HepG2 (cell line): Measurements from ENCODE around the gene GALNT15. TPM values are rescaled to one million over a fixed set of nuclear protein-coding genes. Genes with fewer than 3 reads are reported as not detected.

ENCODE experiments used
- ATAC-seq: fragments of 200-7000 bp; cut with Tn5 transposase; 3 replicates; pipeline ENCODE4 v1.9.1; 2020; ENCODE audit warnings: mild to moderate bottlenecking, moderate library complexity
- BruUV-seq: library from RNA; stranded (reverse); fragments of 400-500 nt; replicated peaks from 2 replicates; lab custom pipeline; 2021; lab: Mats Ljungman, UMichigan
- CTCF ChIA-PET: fragments of 300-600 bp; formaldehyde crosslinking; extraction: SDS; loops from one replicate; lab custom pipeline; 2021; ENCODE audit warnings: low total read pairs, inconsistent platforms, low intra/inter-chr PET ratio; lab: Yijun Ruan, JAX
- POLR2A ChIA-PET: fragments of 350-600 bp; sonication (Branson Sonifier 250); formaldehyde crosslinking; loops from one replicate; lab custom pipeline; 2020; ENCODE audit warnings: antibody characterized with exemption, inconsistent platforms; lab: Yijun Ruan, JAX
- DNase-seq: peaks from one replicate; pipeline ENCODE4 v3.0.0-alpha.2; 2015; ENCODE audit warnings: low spot score
- FAIRE-seq: peaks from 3 replicates; lab custom pipeline; 2011; peaks lifted over from hg19 to GRCh38; lab: Jason Lieb, UNC
- H2AFZ ChIP-seq: one replicate; pipeline ENCODE4 v1.6.1; 2011; ENCODE audit warnings: low read length, inconsistent platforms
- H3K27ac ChIP-seq: fragments of 300-600 bp; 3 replicates; pipeline ENCODE4 v1.8.0; 2011; ENCODE audit warnings: mixed run types, mild to moderate bottlenecking, mixed read lengths, low read length, inconsistent platforms; ENCODE audit not compliant: insufficient read depth; ENCODE audit errors: extremely low read length
- H3K27me3 ChIP-seq, 2 experiments: fragments of 200-600 bp in 1 of 2; 2 replicates in 1 of 2; 3 replicates in 1 of 2; pipeline versions ENCODE4 v1.6.0 to v1.8.0; 2011; ENCODE audit warnings: low read length in 2 of 2, mild to moderate bottlenecking in 2 of 2, moderate library complexity in 2 of 2, inconsistent platforms in 1 of 2; ENCODE audit not compliant: insufficient read depth in 2 of 2, control insufficient read depth in 1 of 2
- H3K36me3 ChIP-seq, 2 experiments: fragments of 200-600 bp in 1 of 2; replicated peaks in 1 of 2; 2 replicates in 1 of 2; 3 replicates in 1 of 2; pipeline versions ENCODE4 v1.5.1 to v1.8.0; 2011; ENCODE audit warnings: low read length in 2 of 2, inconsistent platforms in 1 of 2; ENCODE audit not compliant: insufficient read depth in 2 of 2, control insufficient read depth in 1 of 2
- H3K4me1 ChIP-seq: 2 replicates; pipeline ENCODE4 v1.5.1; 2012; ENCODE audit warnings: low read length, inconsistent platforms; ENCODE audit not compliant: insufficient read depth
- H3K4me2 ChIP-seq: 2 replicates; pipeline ENCODE4 v1.6.0; 2011; ENCODE audit warnings: low read depth, low read length, inconsistent platforms
- H3K4me3 ChIP-seq, 3 experiments: fragments of 200-600 bp in 1 of 3; sonication (generic), shearing (Covaris generic) in 1 of 3; replicated peaks in 1 of 3; 2 replicates each; pipeline ENCODE4 v1.5.1; 2011 to 2016; ENCODE audit warnings: low read length in 3 of 3, inconsistent platforms in 2 of 3, low read depth in 2 of 3, mild to moderate bottlenecking in 2 of 3, control low read depth in 1 of 3, mixed read lengths in 1 of 3; ENCODE audit not compliant: insufficient read depth in 1 of 3
- H3K79me2 ChIP-seq: one replicate; pipeline ENCODE4 v1.6.1; 2011; ENCODE audit warnings: low read length, inconsistent platforms; ENCODE audit not compliant: insufficient read depth
- H3K9ac ChIP-seq: 2 replicates; pipeline ENCODE4 v1.6.0; 2011; ENCODE audit warnings: mild to moderate bottlenecking, low read depth, low read length, inconsistent platforms; ENCODE audit not compliant: insufficient read depth
- H3K9me3 ChIP-seq: 2 replicates; pipeline ENCODE4 v1.5.1; 2012; ENCODE audit warnings: mild to moderate bottlenecking, low read length
- H4K20me1 ChIP-seq: 2 replicates; pipeline ENCODE4 v1.6.0; 2011; ENCODE audit warnings: inconsistent platforms, mild to moderate bottlenecking, low read length, moderate library complexity; ENCODE audit not compliant: insufficient read depth
- EEA1 ChIP-seq: sonication (generic); formaldehyde crosslinking; IDR thresholded peaks from 2 replicates; pipeline ENCODE4 v1.5.1; 2020; ENCODE audit warnings: mild to moderate bottlenecking, missing genetic modification reagents, borderline replicate concordance
- FOXA3 ChIP-seq: IDR thresholded peaks from 2 replicates; pipeline ENCODE4 v1.6.1; 2016; ENCODE audit warnings: missing genetic modification reagents, missing compliant biosample characterization
- GMEB2 ChIP-seq: IDR thresholded peaks from 2 replicates; pipeline ENCODE4 v1.6.1; 2016; ENCODE audit warnings: missing biosample characterization, missing genetic modification reagents, low read depth
- ISL2 ChIP-seq: sonication (generic); formaldehyde crosslinking; IDR thresholded peaks from 2 replicates; pipeline ENCODE4 v1.5.0; 2020; ENCODE audit warnings: missing genetic modification reagents
- TEF ChIP-seq: sonication (generic); formaldehyde crosslinking; IDR thresholded peaks from 2 replicates; pipeline ENCODE4 v1.5.0; 2020; ENCODE audit warnings: missing genetic modification reagents
- TRIM22 ChIP-seq: fragments of 450-650 bp; IDR thresholded peaks from 2 replicates; pipeline ENCODE4 v1.6.1; 2017
- YY1 ChIP-seq: IDR thresholded peaks from 2 replicates; pipeline ENCODE4 v1.6.1; 2011; ENCODE audit warnings: low read length, low read depth, moderate library complexity, mild to moderate bottlenecking; ENCODE audit not compliant: insufficient read depth, insufficient replicate concordance
- ZNF101 ChIP-seq: sonication (generic); formaldehyde crosslinking; IDR thresholded peaks from 2 replicates; pipeline ENCODE4 v1.4.0; 2020; ENCODE audit warnings: mild to moderate bottlenecking, low read depth, missing genetic modification reagents, borderline replicate concordance
- ZNF557 ChIP-seq: sonication (generic); formaldehyde crosslinking; IDR thresholded peaks from 2 replicates; pipeline ENCODE4 v1.4.0; 2020; ENCODE audit warnings: missing genetic modification reagents
- WGBS: methylation state at CpG from one replicate; pipeline ENCODE4 v1.1.6; 2017; ENCODE audit warnings: low lambda C conversion rate; 5-methylcytosine and 5-hydroxymethylcytosine counted together
- in situ Hi-C: cut with HindIII; loops from 2 replicates; pipeline ENCODE4 v1.10.0; 2017; ENCODE audit warnings: low pct_unique_long_range_greater_than_20kb; ENCODE audit not compliant: extremely low pct_ligation_motif_present
- intact Hi-C: fragments of 100-400 bp; cut with micrococcal nuclease; formaldehyde crosslinking; loops from one replicate; pipeline ENCODE4 v1.10.0; 2022; ENCODE audit not compliant: unreplicated experiment
- polyA plus RNA-seq, 8 experiments: library from polyadenylated mRNA; depleted of rRNA in 3 of 8; stranded (reverse) in 7 of 8; unstranded in 1 of 8; fragments of >200 nt; fragmentation: Illumina TruSeq in 4 of 8; extraction: Trizol in 4 of 8; gene quantifications; 2 replicates each; pipeline versions ENCODE4 v1.2.1 to v1.2.3, GENCODE V29; 2011 to 2016; ENCODE audit warnings: low read depth in 4 of 8, missing spikeins in 1 of 8, mixed read lengths in 1 of 8; ENCODE audit not compliant: insufficient read depth in 1 of 8
- total RNA-seq, 5 experiments: library from RNA; depleted of rRNA; stranded (reverse); fragments of >200 nt; fragmentation: Illumina TruSeq; extraction: Trizol; gene quantifications; 2 replicates each; pipeline ENCODE4 v1.2.3, GENCODE V29; 2016; ENCODE audit warnings: low read depth in 1 of 5

Gene GALNT15
- total and polyA plus RNA-seq, 2 of the 13 experiments (the other 11 are each of a cell fraction or from before 2014, with no cell fraction given), result 0.02 to 0.04 TPM

- TF ChIP-seq GMEB2 (CRISPR knock-in tag) (no peak), ZNF101 (no peak), TRIM22 (no peak), FOXA3 (no peak), ISL2 (CRISPR knock-in tag) (no peak)
These were observed 67.7 kb downstream of the GALNT15 start (continued) for GRCh38 chr3:16242177-16242576.

GRCh38 chr3:16243706-16244490, 69.4 kb downstream of the GALNT15 start:
- H3K79me2 ChIP-seq, result no peaks in the 10 kb centered on the region
- H4K20me1 ChIP-seq, result no peaks in the 10 kb centered on the region
- peaks cover 1 to 15% of the 10 kb centered on the region in 2 experiments; a peak in 2 of 5 replicates for H3K27me3 ChIP-seq
- POLR2A ChIA-PET, result interaction anchor here (1.5 to 2.8 kb wide), 2 partner anchors 8 to 21 kb away, joined by 4 to 11 read pairs; partner anchors contain the start of genes DPH3 and OXNAD1
- no peaks in the 10 kb centered on the region for H3K36me3 ChIP-seq
- CTCF ChIA-PET, result no interaction called here
- no peak overlapping the region for H3K9ac ChIP-seq
- ATAC-seq (no peak), DNase-seq (no peak), FAIRE-seq (no peak)
- H2AFZ ChIP-seq, result no peak overlapping the region
- intact Hi-C loops, result loop anchor here (10.0 kb wide), 2 partner anchors 429 to 639 kb away; partner anchors contain the start of genes BTD and HACL1
- TF ChIP-seq EEA1 (CRISPR knock-in tag) (no peak), YY1 (no peak), ZNF557 (CRISPR knock-in tag) (no peak), TEF (CRISPR knock-in tag) (no peak)
- in situ Hi-C loops, result loop anchor here (25.0 kb wide), 1 partner anchor 607 kb away; no protein-coding TSS in a partner anchor
- no peak overlapping the region for H3K4me3 ChIP-seq
- peaks cover 21% of the 10 kb centered on the region for H3K4me1 ChIP-seq
- BruUV-seq, result no TSS peak
- WGBS, result 4% methylated on average over 6 of the region's 9 CpGs
- no peak overlapping the region for H3K27ac ChIP-seq
- no peak overlapping the region for H3K4me2 ChIP-seq
- H3K9me3 ChIP-seq, result no peaks in the 10 kb centered on the region
